Tibial nerve (tissue), 4 donors: Measurements from ENCODE around the gene TRIP12. TPM values are rescaled to one million over a fixed set of nuclear protein-coding genes. Genes with fewer than 3 reads are reported as not detected.

ENCODE experiments used
- DNase-seq, 2 donors: peaks; one replicate each; pipeline ENCODE4 v3.0.0-alpha.2; 2019; ENCODE audit warnings: low spot score in 2 of 2
- H3K27ac ChIP-seq, 4 donors: fragments of 200-600 bp; sonication (generic) in 3 of 4; one replicate each; pipeline ENCODE4 v1.5.1; 2017 to 2019; ENCODE audit warnings: mild to moderate bottlenecking in 1 of 4
- H3K27me3 ChIP-seq, 2 donors: fragments of 200-600 bp; sonication (generic) in 1 of 2; one replicate each; pipeline versions ENCODE4 v1.5.1 to v1.6.0; 2017 to 2019
- H3K36me3 ChIP-seq, 3 donors: fragments of 200-600 bp; sonication (generic); one replicate each; pipeline ENCODE4 v1.5.1; 2018 to 2019
- H3K4me1 ChIP-seq, 4 donors: fragments of 200-600 bp; sonication (generic) in 3 of 4; one replicate each; pipeline ENCODE4 v1.5.1; 2017 to 2019
- H3K4me3 ChIP-seq, 4 donors: fragments of 200-600 bp; sonication (generic) in 3 of 4; one replicate each; pipeline ENCODE4 v1.5.1; 2017 to 2019; ENCODE audit warnings: mild to moderate bottlenecking in 1 of 4, moderate library complexity in 1 of 4
- H3K9me3 ChIP-seq, 4 donors: fragments of 200-600 bp; sonication (generic) in 3 of 4; one replicate each; pipeline ENCODE4 v1.5.1; 2017 to 2019
- CTCF ChIP-seq, 5 experiments: fragments of 200-600 bp in 3 of 5; fragments of 450-650 bp in 2 of 5; sonication (generic) in 3 of 5; IDR thresholded peaks; one replicate each; pipeline ENCODE4 v1.5.1; 2016 to 2019; ENCODE audit warnings: antibody characterized with exemption in 5 of 5, mild to moderate bottlenecking in 3 of 5, moderate library complexity in 2 of 5
- EP300 ChIP-seq, 2 donors: sonication (generic); formaldehyde crosslinking; IDR thresholded peaks; one replicate each; pipeline ENCODE4 v1.6.1; 2017; ENCODE audit warnings: antibody characterized with exemption in 2 of 2, mild to moderate bottlenecking in 1 of 2
- POLR2A ChIP-seq, 2 donors: fragments of 450-650 bp; IDR thresholded peaks; one replicate each; pipeline ENCODE4 v1.6.1; 2017; ENCODE audit warnings: antibody characterized with exemption in 2 of 2, mild to moderate bottlenecking in 2 of 2, moderate library complexity in 2 of 2
- WGBS, 2 donors: methylation state at CpG; one replicate each; pipeline ENCODE4 v1.1.5; 2018; 5-methylcytosine and 5-hydroxymethylcytosine counted together
- total RNA-seq, 4 donors: library from RNA; depleted of rRNA; stranded (reverse); fragments of >200 nt; gene quantifications; one replicate each; pipeline ENCODE4 v1.1.0, GENCODE V29; 2016

Gene TRIP12
- total RNA-seq, 4 donors from 2014 or later: 190 to 210 (median 202) TPM

- TF ChIP-seq EP300 (IDR thresholded peaks at IDR 0.05): no peak
- TF ChIP-seq POLR2A (IDR thresholded peaks at IDR 0.05): no peak
- no peak for TF ChIP-seq CTCF (IDR thresholded peaks at IDR 0.05)
- no peak for DNase-seq
- WGBS, 2 donors: 98% methylated on average over 1 of the region's 1 CpG
These were observed 61.5 kb downstream of the TRIP12 start for GRCh38 chr2:229860334-229860733.

GRCh38 chr2:229858351-229858750, 63.5 kb downstream of the TRIP12 start:
- 94 to 99% methylated on average over 3 of the region's 3 CpGs for WGBS, 2 donors
- Histone ChIP-seq H3K4me3 (no peak overlapping the region), H3K36me3 (peaks cover 0 to 38% (median 0%) of the 10 kb centered on the region in 3 donors), H3K27me3 (no peaks in the 10 kb centered on the region), H3K27ac (no peak overlapping the region), H3K4me1 (peaks cover 0 to 19% (median 0%) of the 10 kb centered on the region in 4 donors), H3K9me3 (no peaks in the 10 kb centered on the region)
- TF ChIP-seq CTCF (IDR thresholded peaks at IDR 0.05): no peak
- no peak for TF ChIP-seq POLR2A (IDR thresholded peaks at IDR 0.05)
- TF ChIP-seq EP300 (IDR thresholded peaks at IDR 0.05): no peak
- DNase-seq: no peak

More at GRCh38 chr2:229860334-229860733, 61.5 kb downstream of the TRIP12 start:
- H3K27ac ChIP-seq: no peak overlapping the region
- peaks cover 0 to 35% (median 0%) of the 10 kb centered on the region in 3 donors for H3K36me3 ChIP-seq
- no peaks in the 10 kb centered on the region for H3K9me3 ChIP-seq
- no peaks in the 10 kb centered on the region for H3K27me3 ChIP-seq
- H3K4me1 ChIP-seq: peaks cover 0 to 12% (median 0%) of the 10 kb centered on the region in 4 donors
- H3K4me3 ChIP-seq: no peak overlapping the region

GRCh38 chr2:229857634-229858033, 64.2 kb downstream of the TRIP12 start:
- Histone ChIP-seq H3K9me3 (no peaks in the 10 kb centered on the region), H3K36me3 (peaks cover 0 to 38% (median 0%) of the 10 kb centered on the region in 3 donors), H3K27me3 (no peaks in the 10 kb centered on the region), H3K4me3 (no peak overlapping the region), H3K27ac (no peak overlapping the region), H3K4me1 (peaks cover 0 to 26% (median 0%) of the 10 kb centered on the region in 4 donors)
- no peak for DNase-seq
- no peak for TF ChIP-seq POLR2A (IDR thresholded peaks at IDR 0.05)
- no peak for TF ChIP-seq CTCF (IDR thresholded peaks at IDR 0.05)
- no peak for TF ChIP-seq EP300 (IDR thresholded peaks at IDR 0.05)
- 90 to 98% methylated on average over 1 of the region's 1 CpG for WGBS, 2 donors

- Histone ChIP-seq H3K9me3 (no peaks in the 10 kb centered on the region), H3K27me3 (no peaks in the 10 kb centered on the region), H3K4me3 (no peak overlapping the region), H3K36me3 (peaks cover 0 to 43% (median 0%) of the 10 kb centered on the region in 3 donors), H3K27ac (no peak overlapping the region), H3K4me1 (peaks cover 0 to 38% (median 0%) of the 10 kb centered on the region in 4 donors)
- no peak for TF ChIP-seq CTCF (IDR thresholded peaks at IDR 0.05)
- no peak for TF ChIP-seq EP300 (IDR thresholded peaks at IDR 0.05)
- TF ChIP-seq POLR2A (IDR thresholded peaks at IDR 0.05): no peak
- DNase-seq: no peak
These were observed 65.4 kb downstream of the TRIP12 start for GRCh38 chr2:229856413-229856812.

GRCh38 chr2:229855116-229855515, 66.7 kb downstream of the TRIP12 start:
- no peak for DNase-seq
- WGBS, 2 donors: 91 to 96% methylated on average over 5 of the region's 5 CpGs

More at GRCh38 chr2:229855116-229855515, 66.7 kb downstream of the TRIP12 start:
- Histone ChIP-seq H3K27me3 (no peaks in the 10 kb centered on the region), H3K9me3 (no peaks in the 10 kb centered on the region), H3K36me3 (peaks cover 0 to 55% (median 0%) of the 10 kb centered on the region in 3 donors), H3K27ac (no peak overlapping the region), H3K4me1 (peaks cover 0 to 34% (median 0%) of the 10 kb centered on the region in 4 donors), H3K4me3 (no peak overlapping the region)
- TF ChIP-seq CTCF (IDR thresholded peaks at IDR 0.05) (no peak), POLR2A (IDR thresholded peaks at IDR 0.05) (no peak), EP300 (IDR thresholded peaks at IDR 0.05) (no peak)
